GM19099 (cell line): ENCODE results near the gene IRX3.

ENCODE experiments used
- POLR2A ChIP-seq: IDR thresholded peaks from 3 replicates; pipeline ENCODE4 v1.6.1; 2011; ENCODE audit warnings: low read depth; ENCODE audit not compliant: insufficient read length; ENCODE audit errors: extremely low read depth

IRX3 gene

DNA sequence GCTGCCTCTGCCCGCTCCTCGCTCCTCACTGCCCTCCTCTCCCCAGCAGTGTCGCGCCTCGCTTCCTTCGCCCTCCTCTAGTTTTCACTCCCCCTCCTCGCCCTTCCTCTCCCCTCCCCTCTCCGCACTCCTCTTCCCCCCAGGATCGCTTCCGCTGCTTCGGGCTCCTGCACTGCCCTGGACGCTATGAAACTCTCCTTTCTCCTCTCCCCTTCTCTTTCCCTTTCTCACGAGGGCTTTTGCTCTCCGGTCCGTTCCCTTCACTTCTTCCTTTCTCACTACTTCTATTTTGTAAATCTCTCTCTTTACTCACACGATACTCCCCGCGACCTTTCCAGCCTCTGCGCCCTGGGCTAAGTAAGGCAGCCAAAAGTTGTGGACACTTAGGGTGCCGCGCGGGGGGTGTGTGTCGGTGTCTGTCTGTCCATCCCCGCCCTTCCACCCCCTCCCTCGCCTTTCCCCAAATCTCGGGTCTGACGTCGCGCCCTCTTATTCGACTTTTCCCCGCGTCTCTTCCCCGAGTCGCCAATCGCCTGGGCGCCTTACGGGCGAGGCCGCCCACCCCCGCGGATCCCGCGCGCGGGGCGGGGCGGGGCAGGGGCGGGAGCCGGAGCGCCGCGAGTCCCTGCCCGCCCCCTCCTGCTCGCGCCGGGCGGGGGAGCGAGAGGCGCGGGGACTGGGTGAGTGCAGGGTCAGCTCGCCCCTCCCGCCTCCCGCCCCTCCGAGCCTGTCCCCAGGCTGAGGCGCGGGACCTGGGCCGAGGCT lies at the start of gene IRX3:
IRX3 (minus strand) TSS at position 422 of the 765 bp plus-strand sequence. CDS start 737 bp downstream, outside the sequence.
- TF ChIP-seq POLR2A = no peak

DNA sequence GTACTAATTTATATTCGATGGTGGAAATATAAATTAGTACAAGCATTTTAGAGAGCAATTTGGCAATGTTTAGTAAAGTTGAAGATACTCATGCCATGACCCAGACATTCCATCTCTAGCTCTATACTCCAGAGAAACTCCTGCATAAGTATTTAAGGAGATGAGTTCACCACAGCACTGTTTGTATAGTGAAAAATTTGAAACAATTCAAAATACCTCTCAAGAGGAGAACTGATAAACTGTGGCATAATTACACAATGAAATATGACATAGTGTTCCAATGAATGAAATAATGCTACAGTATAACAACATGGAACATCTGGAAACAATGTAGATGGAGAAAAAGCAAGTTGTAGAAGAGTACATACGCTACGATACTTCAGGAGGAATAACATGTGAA lies 48.6 kb upstream of the IRX3 start:
- TF ChIP-seq POLR2A = no peak

DNA sequence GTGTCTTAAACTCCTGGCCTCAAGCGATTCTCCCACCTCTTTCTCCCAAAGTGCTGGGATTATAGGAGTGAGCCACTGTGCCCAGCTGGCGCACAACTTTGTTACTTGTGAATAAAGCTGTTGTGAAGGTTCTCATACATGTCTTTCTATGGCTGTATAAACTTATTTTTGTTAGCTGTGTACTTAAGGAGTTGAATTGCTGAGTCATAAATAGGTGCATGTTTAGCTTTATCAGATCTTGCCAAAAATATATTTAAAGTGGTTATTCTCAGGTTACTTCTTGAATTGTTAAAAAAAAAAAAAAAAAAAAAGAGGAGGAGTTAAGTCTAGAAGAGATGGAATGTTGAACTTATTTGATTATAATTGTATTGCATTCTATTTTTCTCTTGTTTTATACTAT lies 47.6 kb upstream of the IRX3 start:
- no peak for TF ChIP-seq POLR2A

DNA sequence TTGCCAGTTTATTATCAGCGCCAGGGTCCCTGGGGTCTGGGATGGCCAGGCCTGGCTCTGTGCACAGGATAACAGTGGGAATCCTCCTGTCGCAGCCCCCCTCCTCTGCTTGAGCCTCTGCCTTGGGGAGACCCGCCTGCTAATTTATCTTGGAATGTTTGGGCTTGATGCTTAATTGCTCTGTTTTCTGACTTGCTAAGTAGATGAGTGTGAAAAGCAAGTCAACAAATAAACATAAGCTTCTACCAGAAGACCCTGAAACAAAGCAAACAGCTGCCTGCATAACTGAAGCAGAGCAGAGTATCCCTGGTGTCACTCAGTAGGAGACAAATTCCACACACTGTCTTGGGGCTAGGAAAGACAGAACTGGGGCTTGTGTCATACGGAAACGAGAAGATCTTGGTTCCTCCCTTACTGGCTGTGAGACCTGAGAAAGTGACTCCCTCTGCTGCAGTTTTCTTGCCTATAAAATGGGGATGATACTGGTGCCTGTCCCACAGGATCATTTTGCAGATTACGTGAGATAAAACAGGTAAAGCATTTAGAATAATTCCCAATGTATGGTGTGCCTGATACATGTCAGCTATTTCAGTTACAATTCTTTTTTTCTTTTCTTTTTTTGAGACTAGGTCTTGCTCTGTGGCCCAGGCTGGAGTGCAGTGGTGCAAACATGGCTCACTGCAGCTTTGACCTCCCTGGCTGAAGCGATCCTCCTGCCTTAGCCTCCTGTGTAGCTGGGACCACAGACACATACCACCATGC lies 44.8 kb upstream of the IRX3 start:
- no peak for TF ChIP-seq POLR2A

DNA sequence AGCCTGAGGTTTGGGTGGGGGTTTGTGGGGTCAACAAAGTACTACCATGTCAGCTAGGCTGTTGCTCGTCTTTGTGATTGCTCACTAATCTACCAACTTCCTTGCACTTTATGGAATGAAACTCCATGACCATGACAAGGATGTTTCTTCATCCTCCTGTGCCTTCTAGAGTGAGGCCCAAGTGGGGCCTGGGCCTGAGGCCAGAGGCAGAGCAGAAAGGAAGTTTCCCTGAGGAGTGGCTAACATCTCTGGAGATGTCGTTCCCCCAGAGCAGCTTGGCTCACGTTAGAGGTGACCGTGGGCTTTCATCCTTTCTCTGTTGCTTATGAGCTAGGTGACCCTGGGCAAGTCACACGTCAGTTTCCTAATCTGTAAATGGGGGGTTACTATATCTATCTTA lies 41.0 kb upstream of the IRX3 start:
- TF ChIP-seq POLR2A = no peak

DNA sequence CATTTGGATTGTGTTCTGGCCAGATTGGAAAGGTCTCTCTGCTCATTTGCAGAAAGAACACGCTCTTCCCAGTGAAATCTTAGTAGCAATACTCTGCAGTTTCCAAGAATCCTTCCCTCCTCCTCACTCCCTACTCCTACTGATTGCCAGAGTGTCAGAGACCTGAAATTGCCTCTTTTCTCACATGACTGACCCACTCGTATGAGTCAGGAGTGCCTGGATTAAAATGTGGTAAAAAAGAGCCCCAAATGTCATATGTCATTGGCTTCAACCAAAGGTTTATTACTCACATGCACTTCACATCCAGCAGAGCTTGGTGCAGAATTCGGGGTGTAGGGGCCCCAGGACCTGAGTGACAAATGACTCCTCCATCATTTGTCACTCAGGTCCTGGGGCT lies 39.7 kb upstream of the IRX3 start:
- no peak for TF ChIP-seq POLR2A

DNA sequence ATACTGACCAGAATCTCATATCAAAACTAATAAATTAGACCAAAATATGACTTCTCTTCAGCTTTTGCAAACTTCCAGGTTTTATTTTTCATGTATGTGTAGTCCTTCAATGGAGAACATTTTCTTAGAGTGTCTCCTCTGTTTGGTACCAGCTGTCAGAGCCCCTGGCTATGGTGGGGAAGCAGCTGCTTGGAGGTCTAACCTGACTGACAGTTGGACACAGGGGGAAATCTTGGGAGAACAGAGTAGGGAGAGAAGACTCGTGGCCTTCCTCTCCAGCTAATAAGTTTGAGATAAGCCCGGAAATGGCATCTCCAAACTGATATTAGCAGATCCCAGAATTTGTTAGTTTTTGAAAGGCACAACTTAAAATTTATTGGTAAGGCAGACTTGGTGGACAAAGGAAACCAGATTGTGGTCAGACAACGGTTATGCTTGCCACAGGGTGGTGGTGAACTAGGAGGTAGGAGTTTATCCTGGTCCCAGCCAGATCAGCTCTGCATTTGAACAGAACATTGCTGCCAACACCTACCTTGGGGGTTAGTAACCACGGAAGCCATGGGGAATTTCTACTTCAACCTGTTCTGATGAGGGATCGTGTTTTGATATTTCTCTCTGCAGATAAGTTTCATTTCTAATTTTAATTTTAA lies 39.2 kb upstream of the IRX3 start:
- TF ChIP-seq POLR2A = no peak

DNA sequence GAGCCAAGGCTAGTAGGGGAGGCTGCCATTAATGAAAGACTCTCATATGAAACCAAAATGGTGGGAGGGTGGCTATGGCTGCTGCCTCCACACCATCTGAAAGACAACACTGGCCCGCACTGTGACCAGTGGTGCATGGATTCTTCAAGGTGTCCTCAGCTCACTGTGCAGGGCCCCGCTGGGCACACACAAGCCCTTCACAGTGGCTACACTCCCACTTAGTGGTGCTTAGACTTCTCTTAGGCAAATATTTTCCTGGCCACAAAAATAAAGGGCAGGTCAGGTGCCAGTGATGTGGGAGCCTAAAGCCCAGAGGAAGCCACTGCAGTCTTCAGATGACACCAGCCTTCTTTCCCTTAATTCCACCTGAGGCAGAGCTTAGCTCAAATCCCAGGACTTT lies 38.1 kb upstream of the IRX3 start:
- no peak for TF ChIP-seq POLR2A

DNA sequence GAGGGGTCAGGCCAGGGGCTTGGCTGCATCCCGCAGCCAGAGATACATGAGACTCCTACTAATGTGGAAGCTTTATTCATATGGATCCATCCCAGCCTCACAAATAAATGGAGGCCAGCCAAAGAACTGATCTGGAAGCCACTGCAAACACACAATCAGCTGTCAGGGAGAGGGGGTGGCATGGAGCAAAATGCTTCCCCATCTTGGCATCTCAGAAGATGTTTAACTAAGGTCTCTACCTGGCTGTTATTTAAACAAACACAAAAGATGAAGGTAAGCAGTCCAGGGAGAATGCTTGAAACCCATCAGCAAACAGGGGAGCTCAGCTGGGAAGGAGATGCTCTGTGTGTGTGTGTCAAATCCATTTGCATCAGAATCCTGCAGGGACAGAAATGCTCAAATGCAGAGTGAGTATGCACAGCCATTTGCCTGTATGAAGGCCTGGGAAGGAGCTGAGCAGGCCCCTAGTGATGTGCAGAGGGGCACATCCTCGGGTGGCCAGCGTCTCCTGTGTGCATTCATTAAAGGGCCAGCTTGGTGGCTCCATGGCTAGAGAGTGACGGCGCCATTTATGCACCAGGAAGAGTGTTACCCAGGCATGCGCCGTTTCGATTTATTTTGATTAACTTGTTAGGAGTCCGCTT lies 34.2 kb upstream of the IRX3 start:
- TF ChIP-seq POLR2A = no peak

DNA sequence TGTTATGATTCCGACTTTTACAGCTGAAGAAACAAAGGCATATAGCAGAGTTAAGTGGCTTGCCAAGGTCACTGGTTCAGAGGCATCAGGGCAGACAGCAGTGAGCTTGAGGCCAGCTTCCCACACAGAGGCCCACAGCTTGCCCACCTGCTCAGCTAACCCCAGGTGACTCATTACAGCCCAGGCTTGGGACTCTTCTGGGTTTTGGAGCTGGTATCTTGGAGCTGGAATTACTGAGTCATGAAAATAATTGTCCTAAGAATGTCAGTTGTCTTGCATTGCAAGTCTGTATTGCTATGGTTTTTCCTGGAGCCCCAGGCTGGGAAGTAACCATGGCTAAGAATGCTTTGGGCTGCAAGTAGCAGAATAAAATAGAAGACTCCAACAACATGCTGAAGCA lies 32.4 kb upstream of the IRX3 start:
- TF ChIP-seq POLR2A = no peak

DNA sequence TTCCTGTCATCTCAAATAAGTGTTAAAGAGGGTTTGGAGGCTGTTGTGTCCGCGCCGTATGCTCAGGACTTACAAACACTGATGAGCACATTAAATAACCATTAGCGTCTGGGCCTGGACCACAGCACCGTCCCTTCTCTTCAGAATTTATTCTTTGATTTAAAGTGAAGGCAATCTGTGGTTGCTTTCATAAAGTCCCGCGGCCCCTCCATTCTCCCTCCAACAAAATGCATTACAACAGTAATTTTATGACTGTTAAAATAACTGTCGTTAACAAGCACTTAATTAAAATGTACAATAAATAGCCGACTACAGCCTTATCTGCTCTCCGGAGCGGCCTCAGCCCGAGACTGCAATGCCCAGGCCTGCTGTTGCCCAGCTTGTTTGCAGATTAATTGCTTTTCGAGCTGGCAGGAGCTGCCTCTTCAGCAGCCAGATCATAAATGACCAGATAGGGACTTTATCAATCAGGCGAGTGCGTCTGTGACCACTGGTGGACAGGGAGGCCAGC lies 30.6 kb upstream of the IRX3 start:
- no peak for TF ChIP-seq POLR2A

DNA sequence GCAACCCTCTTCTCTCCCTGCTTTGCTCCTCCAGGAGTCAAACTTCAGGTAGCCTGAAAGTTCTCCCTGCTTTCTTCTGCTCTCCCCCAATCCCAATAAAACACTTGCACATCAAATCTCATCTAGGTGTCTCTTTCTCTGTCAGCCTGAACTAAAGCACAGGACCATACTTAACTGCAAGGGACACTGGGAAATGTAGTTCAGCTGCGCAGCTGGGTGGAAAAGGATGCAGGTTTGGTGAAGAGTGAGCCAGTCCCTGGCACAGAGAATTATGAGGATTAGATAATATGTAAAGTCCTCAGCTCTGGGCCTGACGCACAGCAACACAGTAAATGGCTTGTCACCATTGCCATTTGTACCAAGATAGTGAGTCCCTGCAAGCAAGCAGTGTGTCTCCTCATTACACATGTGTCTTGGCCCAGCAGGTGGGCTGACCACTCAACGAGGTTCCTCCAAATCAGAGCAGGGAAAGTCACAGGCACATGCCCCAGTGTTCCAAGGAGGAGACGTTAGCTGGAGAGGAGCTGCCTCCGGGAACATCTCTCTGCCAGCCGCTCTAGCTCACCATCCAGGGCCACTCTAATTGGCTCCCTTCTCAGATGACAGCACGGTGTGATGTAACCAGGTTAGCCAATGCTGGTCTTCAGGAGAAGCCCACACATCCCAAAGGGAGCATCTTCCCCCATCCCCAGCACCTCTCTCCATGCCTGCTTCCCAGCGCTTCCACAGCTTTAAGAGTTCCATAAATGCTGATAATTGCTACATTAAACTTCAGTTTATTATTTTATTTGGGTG lies 29.7 kb upstream of the IRX3 start:
- no peak for TF ChIP-seq POLR2A

DNA sequence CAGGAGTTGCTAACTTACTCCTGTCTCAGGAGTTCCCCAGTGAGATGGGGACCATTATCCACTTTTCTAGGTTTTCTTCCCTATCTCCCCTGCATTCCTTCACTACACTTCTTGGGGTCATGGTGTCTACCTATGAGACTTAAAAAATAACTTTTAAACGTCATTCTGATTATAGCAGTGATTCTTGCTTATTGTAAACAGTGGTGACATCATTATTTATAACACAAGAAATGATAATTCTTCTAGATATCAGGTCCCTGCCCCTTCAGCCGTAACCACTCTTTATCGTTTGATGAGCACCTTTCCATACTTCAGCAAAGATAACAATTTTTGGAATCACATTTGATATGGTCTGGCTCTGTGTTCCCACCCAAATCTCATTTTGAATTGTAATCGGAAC lies 27.2 kb upstream of the IRX3 start:
- no peak for TF ChIP-seq POLR2A

DNA sequence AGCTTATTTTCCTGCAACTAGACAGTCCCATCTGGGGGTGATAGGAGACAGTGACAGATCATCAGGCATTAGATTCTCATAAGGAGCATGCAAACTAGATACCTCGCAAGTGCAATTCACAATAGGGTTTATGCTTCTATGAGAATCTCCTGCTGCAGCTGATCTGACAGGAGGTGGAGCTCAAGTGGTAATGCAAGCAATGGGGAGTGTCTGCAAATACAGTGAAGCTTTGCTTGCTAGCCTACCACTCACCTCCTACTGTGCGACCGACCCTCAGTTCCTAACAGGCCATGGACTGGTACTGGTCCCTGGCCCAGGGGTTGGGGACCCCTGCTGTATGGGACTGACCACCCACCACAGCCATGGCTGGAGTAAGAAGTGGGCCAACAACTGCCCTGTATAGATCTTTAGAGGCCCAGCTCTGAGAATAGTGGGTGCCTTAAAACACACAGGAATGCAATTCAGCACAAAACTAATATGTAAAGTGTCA lies 26.0 kb upstream of the IRX3 start:
- no peak for TF ChIP-seq POLR2A
